Activated gamma-delta T cell (primary cell): ENCODE data around the gene ELP1.

Source experiments
- DNase-seq: peaks from one replicate; lab custom pipeline; 2025; lab: John Stamatoyannopoulos, UW

The ELP1 gene

GRCh38 chr9:108883085-108883484, 50.8 kb downstream of the ELP1 start:
- DNase-seq, result no peak

- no peak for DNase-seq
Measured at GRCh38 chr9:108882052-108882888, 51.7 kb downstream of the ELP1 start.

GRCh38 chr9:108880738-108881316, 53.1 kb downstream of the ELP1 start:
- DNase-seq, result no peak

- no peak for DNase-seq
Measured at GRCh38 chr9:108877524-108877923, 56.4 kb downstream of the ELP1 start.

- DNase-seq, result no peak
Measured at GRCh38 chr9:108876425-108876824, 57.5 kb downstream of the ELP1 start.

GRCh38 chr9:108874058-108874788, 59.7 kb downstream of the ELP1 start:
- no peak for DNase-seq

- DNase-seq, result no peak
Measured at GRCh38 chr9:108869092-108869725, 64.7 kb downstream of the ELP1 start.

- DNase-seq, result no peak
Measured at GRCh38 chr9:108867829-108868228, 66.1 kb downstream of the ELP1 start.

- no peak for DNase-seq
Measured at GRCh38 chr9:108867116-108867515, 66.8 kb downstream of the ELP1 start.

- no peak for DNase-seq
Measured at GRCh38 chr9:108866001-108866420, 67.9 kb downstream of the ELP1 start.

GRCh38 chr9:108865037-108865436, 68.9 kb downstream of the ELP1 start:
- no peak for DNase-seq

- no peak for DNase-seq
Measured at GRCh38 chr9:108864446-108864845, 69.5 kb downstream of the ELP1 start.

- no peak for DNase-seq
Measured at GRCh38 chr9:108863891-108864290, 70.0 kb downstream of the ELP1 start.

- no peak for DNase-seq
Measured at GRCh38 chr9:108861997-108862396, 71.9 kb downstream of the ELP1 start, which contains the start of gene ACTL7A. TSS of gene ACTL7A (plus strand) at chr9:108862266. CDS start at chr9:108862323, 57 bp downstream.

GRCh38 chr9:108861464-108861863, 72.5 kb downstream of the ELP1 start:
- DNase-seq, result no peak

GRCh38 chr9:108860764-108861163, 73.2 kb downstream of the ELP1 start:
- DNase-seq, result no peak

GRCh38 chr9:108860354-108860753, 73.6 kb downstream of the ELP1 start:
- no peak for DNase-seq

GRCh38 chr9:108859459-108860114, 74.3 kb downstream of the ELP1 start:
- DNase-seq, result no peak

GRCh38 chr9:108857572-108857971, 76.4 kb downstream of the ELP1 start:
- DNase-seq, result no peak

GRCh38 chr9:108855888-108856287, 78.0 kb downstream of the ELP1 start, which contains the start of gene ACTL7B:
TSS of gene ACTL7B (minus strand) at chr9:108855986. CDS start at chr9:108855930, 56 bp downstream.
- DNase-seq, result no peak

- no peak for DNase-seq
Measured at GRCh38 chr9:108855529-108855886, 78.4 kb downstream of the ELP1 start.
